Lung microvascular endothelial cell (primary cell): Measurements from ENCODE around the gene LRRC10B. TPM values are rescaled to one million over a fixed set of nuclear protein-coding genes. Genes with fewer than 3 reads are reported as not detected.
A peak's percentile ranks its signal among the peaks of the same experiment; 100 is the strongest.

Experiments used
- DNase-seq, 2 donors: peaks; one replicate each; pipeline versions ENCODE4 v3.0.0 to v3.0.0-alpha.2; 2010; ENCODE audit warnings: low read depth in 2 of 2
- total RNA-seq: library from RNA; depleted of rRNA; stranded (reverse); fragments of >200 nt; gene quantifications from 2 replicates; pipeline ENCODE4 v1.2.1, GENCODE V29; 2014

LRRC10B gene
- total RNA-seq, 1 donor from 2014 or later = not detected

GRCh38 chr11:61545341-61545740 lies 36.8 kb downstream of the LRRC10B start:
- peak; percentile 17 to 27 for DNase-seq

- no peak for DNase-seq
These were observed 37.4 kb downstream of the LRRC10B start for GRCh38 chr11:61545921-61546320.

- DNase-seq = no peak
These were observed 38.1 kb downstream of the LRRC10B start for GRCh38 chr11:61546663-61547062.

GRCh38 chr11:61547246-61547645 lies 38.7 kb downstream of the LRRC10B start:
- no peak for DNase-seq

GRCh38 chr11:61549177-61549576 lies 40.6 kb downstream of the LRRC10B start:
- DNase-seq = no peak

- no peak for DNase-seq
These were observed 41.4 kb downstream of the LRRC10B start for GRCh38 chr11:61549662-61550568.

- no peak for DNase-seq
These were observed 42.2 kb downstream of the LRRC10B start for GRCh38 chr11:61550665-61551227.

- peak in 1 of 2 donors; percentile 5 for DNase-seq
These were observed 43.1 kb downstream of the LRRC10B start for GRCh38 chr11:61551634-61552033.

- no peak for DNase-seq
These were observed 43.6 kb downstream of the LRRC10B start for GRCh38 chr11:61552108-61552635.

- no peak for DNase-seq
These were observed 45.0 kb downstream of the LRRC10B start for GRCh38 chr11:61553373-61554171.

GRCh38 chr11:61554172-61554988 lies 45.8 kb downstream of the LRRC10B start:
- no peak for DNase-seq

- no peak for DNase-seq
These were observed 46.8 kb downstream of the LRRC10B start for GRCh38 chr11:61555051-61555969.

- no peak for DNase-seq
These were observed 47.4 kb downstream of the LRRC10B start for GRCh38 chr11:61555978-61556377.

GRCh38 chr11:61556621-61557020 lies 48.1 kb downstream of the LRRC10B start:
- no peak for DNase-seq

Other genes with a start within 250 kb of the LRRC10B start
- 0.60 and 2.2 TPM in 2 replicates for gene VWCE, start 213.4 kb upstream of the LRRC10B start, total RNA-seq
- gene DDB1, start 175.6 kb upstream of the LRRC10B start, total RNA-seq = 234 and 238 TPM in 2 replicates
- 10.0 and 14.5 TPM in 2 replicates for gene TKFC, start 175.5 kb upstream of the LRRC10B start, total RNA-seq
- gene CYB561A3, start 146.9 kb upstream of the LRRC10B start, total RNA-seq = 38.1 and 76.4 TPM in 2 replicates
- gene TMEM138, start 146.4 kb upstream of the LRRC10B start, total RNA-seq = 8.5 and 16.5 TPM in 2 replicates
- 7.6 and 11.9 TPM in 2 replicates for gene TMEM216, start 116.2 kb upstream of the LRRC10B start, total RNA-seq
- gene CPSF7, start 78.8 kb upstream of the LRRC10B start, total RNA-seq = 8.7 and 10.3 TPM in 2 replicates
- gene SDHAF2, start 78.6 kb upstream of the LRRC10B start, total RNA-seq = 38.1 and 68.8 TPM in 2 replicates
- 0.20 and 0.22 TPM in 2 replicates for gene SYT7, start 72.3 kb downstream of the LRRC10B start, total RNA-seq
- gene DAGLA, start 171.6 kb downstream of the LRRC10B start, total RNA-seq = 1.5 and 3.0 TPM in 2 replicates
- gene MYRF, start 243.9 kb downstream of the LRRC10B start, total RNA-seq = 0.20 and 0.22 TPM in 2 replicates